GM19043 (cell line): Measurements from ENCODE around the gene CACNB1.
"Not testable (repeated sequence)": the region's sequence is repeated elsewhere in the genome, so short reads cannot be mapped to it uniquely, and the experiment has no call there.

Source experiments
- ATAC-seq: cut with Tn5 transposase; IDR thresholded peaks from one replicate; pipeline ENCODE4 v1.9.1; 2021; ENCODE audit warnings: low read depth; ENCODE audit not compliant: unreplicated experiment

CACNB1 gene

GRCh38 chr17:39177256-39177655 lies 20.2 kb downstream of the CACNB1 start:
- ATAC-seq, result no peak

GRCh38 chr17:39175695-39176093 lies 21.8 kb downstream of the CACNB1 start:
- ATAC-seq, result no peak

GRCh38 chr17:39174920-39175694 lies 22.4 kb downstream of the CACNB1 start:
- no peak for ATAC-seq

GRCh38 chr17:39173526-39174274 lies 23.8 kb downstream of the CACNB1 start:
- no peak for ATAC-seq

GRCh38 chr17:39173080-39173479 lies 24.4 kb downstream of the CACNB1 start:
- ATAC-seq, result no peak

GRCh38 chr17:39171933-39172332 lies 25.5 kb downstream of the CACNB1 start:
- no peak for ATAC-seq

GRCh38 chr17:39170558-39170957 lies 26.9 kb downstream of the CACNB1 start:
- no peak for ATAC-seq

GRCh38 chr17:39170109-39170508 lies 27.4 kb downstream of the CACNB1 start:
- ATAC-seq, result no peak

- no peak for ATAC-seq
These were observed 28.0 kb downstream of the CACNB1 start for GRCh38 chr17:39169518-39169917.

- ATAC-seq, result no peak
These were observed 28.4 kb downstream of the CACNB1 start for GRCh38 chr17:39169101-39169500.

GRCh38 chr17:39168503-39168902 lies 29.0 kb downstream of the CACNB1 start:
- ATAC-seq, result not testable (repeated sequence)

GRCh38 chr17:39167476-39167875 lies 30.0 kb downstream of the CACNB1 start:
- no peak for ATAC-seq

GRCh38 chr17:39166437-39167335 lies 30.8 kb downstream of the CACNB1 start:
- ATAC-seq, result no peak

GRCh38 chr17:39165841-39166349 lies 31.6 kb downstream of the CACNB1 start, which contains the start of gene ARL5C:
Gene ARL5C, minus strand, starts transcription at chr17:39166161. Its CDS starts 401 bp downstream, at chr17:39165760.
- no peak for ATAC-seq

GRCh38 chr17:39165178-39165840 lies 32.2 kb downstream of the CACNB1 start:
- ATAC-seq, result no peak

GRCh38 chr17:39164675-39165143 lies 32.8 kb downstream of the CACNB1 start:
- no peak for ATAC-seq

- no peak for ATAC-seq
These were observed 35.5 kb downstream of the CACNB1 start for GRCh38 chr17:39161962-39162361.

GRCh38 chr17:39158623-39159022 lies 38.8 kb downstream of the CACNB1 start:
- ATAC-seq, result no peak

- no peak for ATAC-seq
These were observed 41.0 kb downstream of the CACNB1 start for GRCh38 chr17:39156491-39156890.

- ATAC-seq, result no peak
These were observed 41.8 kb downstream of the CACNB1 start for GRCh38 chr17:39155654-39156053.
